Measurements from ENCODE around the gene PGAP6. TPM values are rescaled to one million over a fixed set of nuclear protein-coding genes. Genes with fewer than 3 reads are reported as not detected.

Gene PGAP6
- total and polyA plus RNA-seq, 9 of the 15 experiments (the other 6 are each of a cell fraction or from before 2014, with no cell fraction given), result 0.45 to 50.2 (median 39.3) TPM

DNA sequence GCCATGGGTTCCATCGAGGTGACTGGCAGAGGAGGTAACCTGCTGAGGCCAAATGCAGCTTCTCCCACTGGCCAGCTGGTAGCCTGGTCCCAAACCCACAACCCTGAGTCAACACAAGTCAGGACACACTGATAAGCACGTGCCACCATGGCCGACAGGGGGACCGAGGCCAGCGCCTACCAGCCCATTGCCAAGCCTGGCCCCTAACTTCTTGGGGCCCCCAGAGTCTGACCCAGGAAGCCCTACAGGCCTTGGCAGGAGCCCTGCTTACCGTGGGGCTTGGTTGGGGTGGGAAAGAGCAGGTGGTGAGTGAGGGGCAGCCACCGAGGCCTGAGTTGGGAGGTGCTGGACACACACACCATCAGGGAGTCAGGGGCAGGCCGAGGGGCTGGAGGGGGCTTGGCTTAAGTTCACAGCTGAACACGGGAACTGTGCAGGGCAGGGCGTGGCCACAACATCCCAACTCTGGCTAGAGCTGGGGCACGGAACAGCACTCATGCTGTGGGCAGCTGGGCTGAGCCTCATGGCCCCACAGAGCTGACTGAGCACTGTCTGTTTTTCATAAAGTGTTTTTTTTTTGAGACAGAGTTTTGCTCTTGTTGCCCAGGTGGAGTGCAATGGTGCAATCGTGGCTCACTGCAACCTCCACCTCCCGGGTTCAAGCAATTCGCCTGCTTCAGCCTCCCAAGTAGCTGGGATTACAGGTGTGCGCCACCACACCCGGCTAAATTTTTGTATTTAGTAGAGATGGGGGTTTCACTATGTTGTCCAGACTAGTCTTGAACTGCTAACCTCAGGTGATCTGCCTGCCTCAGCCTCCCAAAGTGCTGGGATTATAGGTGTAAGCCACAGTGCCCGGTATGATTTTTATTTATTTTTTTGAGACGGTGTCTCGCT, 16.9 kb downstream of the PGAP6 start (continued):
- TF ChIP-seq, protein P1, sequence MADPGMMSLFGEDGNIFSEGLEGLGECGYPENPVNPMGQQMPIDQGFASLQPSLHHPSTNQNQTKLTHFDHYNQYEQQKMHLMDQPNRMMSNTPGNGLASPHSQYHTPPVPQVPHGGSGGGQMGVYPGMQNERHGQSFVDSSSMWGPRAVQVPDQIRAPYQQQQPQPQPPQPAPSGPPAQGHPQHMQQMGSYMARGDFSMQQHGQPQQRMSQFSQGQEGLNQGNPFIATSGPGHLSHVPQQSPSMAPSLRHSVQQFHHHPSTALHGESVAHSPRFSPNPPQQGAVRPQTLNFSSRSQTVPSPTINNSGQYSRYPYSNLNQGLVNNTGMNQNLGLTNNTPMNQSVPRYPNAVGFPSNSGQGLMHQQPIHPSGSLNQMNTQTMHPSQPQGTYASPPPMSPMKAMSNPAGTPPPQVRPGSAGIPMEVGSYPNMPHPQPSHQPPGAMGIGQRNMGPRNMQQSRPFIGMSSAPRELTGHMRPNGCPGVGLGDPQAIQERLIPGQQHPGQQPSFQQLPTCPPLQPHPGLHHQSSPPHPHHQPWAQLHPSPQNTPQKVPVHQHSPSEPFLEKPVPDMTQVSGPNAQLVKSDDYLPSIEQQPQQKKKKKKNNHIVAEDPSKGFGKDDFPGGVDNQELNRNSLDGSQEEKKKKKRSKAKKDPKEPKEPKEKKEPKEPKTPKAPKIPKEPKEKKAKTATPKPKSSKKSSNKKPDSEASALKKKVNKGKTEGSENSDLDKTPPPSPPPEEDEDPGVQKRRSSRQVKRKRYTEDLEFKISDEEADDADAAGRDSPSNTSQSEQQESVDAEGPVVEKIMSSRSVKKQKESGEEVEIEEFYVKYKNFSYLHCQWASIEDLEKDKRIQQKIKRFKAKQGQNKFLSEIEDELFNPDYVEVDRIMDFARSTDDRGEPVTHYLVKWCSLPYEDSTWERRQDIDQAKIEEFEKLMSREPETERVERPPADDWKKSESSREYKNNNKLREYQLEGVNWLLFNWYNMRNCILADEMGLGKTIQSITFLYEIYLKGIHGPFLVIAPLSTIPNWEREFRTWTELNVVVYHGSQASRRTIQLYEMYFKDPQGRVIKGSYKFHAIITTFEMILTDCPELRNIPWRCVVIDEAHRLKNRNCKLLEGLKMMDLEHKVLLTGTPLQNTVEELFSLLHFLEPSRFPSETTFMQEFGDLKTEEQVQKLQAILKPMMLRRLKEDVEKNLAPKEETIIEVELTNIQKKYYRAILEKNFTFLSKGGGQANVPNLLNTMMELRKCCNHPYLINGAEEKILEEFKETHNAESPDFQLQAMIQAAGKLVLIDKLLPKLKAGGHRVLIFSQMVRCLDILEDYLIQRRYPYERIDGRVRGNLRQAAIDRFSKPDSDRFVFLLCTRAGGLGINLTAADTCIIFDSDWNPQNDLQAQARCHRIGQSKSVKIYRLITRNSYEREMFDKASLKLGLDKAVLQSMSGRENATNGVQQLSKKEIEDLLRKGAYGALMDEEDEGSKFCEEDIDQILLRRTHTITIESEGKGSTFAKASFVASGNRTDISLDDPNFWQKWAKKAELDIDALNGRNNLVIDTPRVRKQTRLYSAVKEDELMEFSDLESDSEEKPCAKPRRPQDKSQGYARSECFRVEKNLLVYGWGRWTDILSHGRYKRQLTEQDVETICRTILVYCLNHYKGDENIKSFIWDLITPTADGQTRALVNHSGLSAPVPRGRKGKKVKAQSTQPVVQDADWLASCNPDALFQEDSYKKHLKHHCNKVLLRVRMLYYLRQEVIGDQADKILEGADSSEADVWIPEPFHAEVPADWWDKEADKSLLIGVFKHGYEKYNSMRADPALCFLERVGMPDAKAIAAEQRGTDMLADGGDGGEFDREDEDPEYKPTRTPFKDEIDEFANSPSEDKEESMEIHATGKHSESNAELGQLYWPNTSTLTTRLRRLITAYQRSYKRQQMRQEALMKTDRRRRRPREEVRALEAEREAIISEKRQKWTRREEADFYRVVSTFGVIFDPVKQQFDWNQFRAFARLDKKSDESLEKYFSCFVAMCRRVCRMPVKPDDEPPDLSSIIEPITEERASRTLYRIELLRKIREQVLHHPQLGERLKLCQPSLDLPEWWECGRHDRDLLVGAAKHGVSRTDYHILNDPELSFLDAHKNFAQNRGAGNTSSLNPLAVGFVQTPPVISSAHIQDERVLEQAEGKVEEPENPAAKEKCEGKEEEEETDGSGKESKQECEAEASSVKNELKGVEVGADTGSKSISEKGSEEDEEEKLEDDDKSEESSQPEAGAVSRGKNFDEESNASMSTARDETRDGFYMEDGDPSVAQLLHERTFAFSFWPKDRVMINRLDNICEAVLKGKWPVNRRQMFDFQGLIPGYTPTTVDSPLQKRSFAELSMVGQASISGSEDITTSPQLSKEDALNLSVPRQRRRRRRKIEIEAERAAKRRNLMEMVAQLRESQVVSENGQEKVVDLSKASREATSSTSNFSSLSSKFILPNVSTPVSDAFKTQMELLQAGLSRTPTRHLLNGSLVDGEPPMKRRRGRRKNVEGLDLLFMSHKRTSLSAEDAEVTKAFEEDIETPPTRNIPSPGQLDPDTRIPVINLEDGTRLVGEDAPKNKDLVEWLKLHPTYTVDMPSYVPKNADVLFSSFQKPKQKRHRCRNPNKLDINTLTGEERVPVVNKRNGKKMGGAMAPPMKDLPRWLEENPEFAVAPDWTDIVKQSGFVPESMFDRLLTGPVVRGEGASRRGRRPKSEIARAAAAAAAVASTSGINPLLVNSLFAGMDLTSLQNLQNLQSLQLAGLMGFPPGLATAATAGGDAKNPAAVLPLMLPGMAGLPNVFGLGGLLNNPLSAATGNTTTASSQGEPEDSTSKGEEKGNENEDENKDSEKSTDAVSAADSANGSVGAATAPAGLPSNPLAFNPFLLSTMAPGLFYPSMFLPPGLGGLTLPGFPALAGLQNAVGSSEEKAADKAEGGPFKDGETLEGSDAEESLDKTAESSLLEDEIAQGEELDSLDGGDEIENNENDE (IDR thresholded peaks at IDR 0.05; ENCODE audit: low read depth, low read length), result no peak
- TF ChIP-seq ZNF785 (CRISPR knock-in tag; IDR thresholded peaks at IDR 0.05), result no peak
- TF ChIP-seq, protein P2, sequence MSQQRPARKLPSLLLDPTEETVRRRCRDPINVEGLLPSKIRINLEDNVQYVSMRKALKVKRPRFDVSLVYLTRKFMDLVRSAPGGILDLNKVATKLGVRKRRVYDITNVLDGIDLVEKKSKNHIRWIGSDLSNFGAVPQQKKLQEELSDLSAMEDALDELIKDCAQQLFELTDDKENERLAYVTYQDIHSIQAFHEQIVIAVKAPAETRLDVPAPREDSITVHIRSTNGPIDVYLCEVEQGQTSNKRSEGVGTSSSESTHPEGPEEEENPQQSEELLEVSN (IDR thresholded peaks at IDR 0.05; ENCODE audit: borderline replicate concordance in 1 of 2, extremely low read depth in 1 of 2, insufficient read depth in 1 of 2, insufficient read length in 1 of 2, low read depth in 1 of 2, low read length in 1 of 2, poor library complexity in 1 of 2, severe bottlenecking in 1 of 2), result peak; percentile 12 to 19
- TF ChIP-seq HNRNPLL (IDR thresholded peaks at IDR 0.05; ENCODE audit: low read depth, low read length, poor library complexity, severe bottlenecking), result no peak
- no peak for TF ChIP-seq GABPA (tag; conservative IDR thresholded peaks at IDR 0.05; ENCODE audit: low read depth)
- TF ChIP-seq POLR2G (IDR thresholded peaks at IDR 0.05; ENCODE audit: low read depth, low read length), result peak; percentile 77
- no peak for TF ChIP-seq NCOA6 (IDR thresholded peaks at IDR 0.05)
- TF ChIP-seq KDM1A (IDR thresholded peaks at IDR 0.05), result peak in 1 of 2 experiments; percentile 47; a peak in 1 of 4 replicates
- TF ChIP-seq FIP1L1 (IDR thresholded peaks at IDR 0.05; ENCODE audit: low read depth, low read length, poor library complexity, severe bottlenecking), result no peak
- no peak for TF ChIP-seq ZNF239 (CRISPR knock-in tag; IDR thresholded peaks at IDR 0.05)
- TF ChIP-seq MAFF (IDR thresholded peaks at IDR 0.05; ENCODE audit: low read length), result no peak
- TF ChIP-seq ZBTB7A (IDR thresholded peaks at IDR 0.05; ENCODE audit: borderline replicate concordance, control insufficient read depth, low read depth, low read length), result no peak

All from K562 (cell line).